Measurements from ENCODE around the gene SPARCL1.

DNA sequence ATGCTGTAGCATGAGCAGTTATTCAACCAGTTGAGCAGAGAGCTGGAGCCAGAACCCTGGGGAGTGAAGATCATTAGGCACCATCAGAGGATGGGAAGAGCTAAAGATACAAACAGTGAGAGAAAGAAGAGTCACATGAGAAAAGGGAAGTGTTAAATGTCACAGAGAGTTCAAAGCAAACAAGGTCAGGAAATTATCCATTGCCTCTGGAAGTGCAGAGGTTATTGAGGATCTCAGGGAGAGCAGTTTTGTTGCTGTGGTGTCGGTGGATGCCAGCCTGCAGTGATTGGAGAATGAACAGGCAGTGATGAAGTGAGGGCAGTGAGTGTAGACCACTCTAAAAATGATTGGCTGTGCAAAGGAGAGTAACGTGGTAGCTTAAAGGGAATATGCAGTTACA lies 17.7 kb downstream of the SPARCL1 start:
- TF ChIP-seq L3MBTL2 (conservative IDR thresholded peaks at IDR 0.05) (no peak), FOXM1 (IDR thresholded peaks at IDR 0.05; ENCODE audit: borderline replicate concordance) (no peak), NFRKB (IDR thresholded peaks at IDR 0.05) (no peak), SP1 (IDR thresholded peaks at IDR 0.05) (no peak), TARDBP (IDR thresholded peaks at IDR 0.05) (no peak), FOXK2 (IDR thresholded peaks at IDR 0.05) (no peak), ZNF384 (IDR thresholded peaks at IDR 0.05) (no peak), SUZ12 (IDR thresholded peaks at IDR 0.05) (no peak)
